WERI-Rb-1 (cell line): ENCODE measurements around the gene TMEM217.

Source experiments
- DNase-seq: peaks from one replicate; pipeline ENCODE4 v3.0.0-alpha.2; 2020
- H3K27ac ChIP-seq: fragments of 250-450 bp; sonication (Bioruptor Pico); 2 replicates; pipeline ENCODE4 v1.5.1; 2020; ENCODE audit warnings: mild to moderate bottlenecking, moderate library complexity
- H3K27me3 ChIP-seq: fragments of 250-450 bp; sonication (Bioruptor Pico); 2 replicates; pipeline ENCODE4 v1.5.1; 2021; ENCODE audit warnings: mild to moderate bottlenecking, low read depth, moderate library complexity; ENCODE audit not compliant: insufficient read depth, severe bottlenecking
- H3K36me3 ChIP-seq: fragments of 250-450 bp; sonication (Bioruptor Pico); 2 replicates; pipeline ENCODE4 v1.5.1; 2020; ENCODE audit warnings: mild to moderate bottlenecking, moderate library complexity
- H3K4me3 ChIP-seq: 2 replicates; pipeline ENCODE4 v1.5.1; 2011; ENCODE audit warnings: low read depth, mild to moderate bottlenecking, control low read depth, low read length
- H3K9me3 ChIP-seq: fragments of 250-450 bp; sonication (Bioruptor Pico); 2 replicates; pipeline ENCODE4 v1.5.1; 2021; ENCODE audit warnings: mild to moderate bottlenecking, moderate library complexity; ENCODE audit not compliant: severe bottlenecking
- TF ChIP-seq, protein P1 (sequence below): IDR thresholded peaks from 2 replicates; pipeline ENCODE4 v1.5.1; 2011; ENCODE audit warnings: low read depth, mild to moderate bottlenecking, control low read depth, inconsistent platforms, low read length

Gene TMEM217

DNA sequence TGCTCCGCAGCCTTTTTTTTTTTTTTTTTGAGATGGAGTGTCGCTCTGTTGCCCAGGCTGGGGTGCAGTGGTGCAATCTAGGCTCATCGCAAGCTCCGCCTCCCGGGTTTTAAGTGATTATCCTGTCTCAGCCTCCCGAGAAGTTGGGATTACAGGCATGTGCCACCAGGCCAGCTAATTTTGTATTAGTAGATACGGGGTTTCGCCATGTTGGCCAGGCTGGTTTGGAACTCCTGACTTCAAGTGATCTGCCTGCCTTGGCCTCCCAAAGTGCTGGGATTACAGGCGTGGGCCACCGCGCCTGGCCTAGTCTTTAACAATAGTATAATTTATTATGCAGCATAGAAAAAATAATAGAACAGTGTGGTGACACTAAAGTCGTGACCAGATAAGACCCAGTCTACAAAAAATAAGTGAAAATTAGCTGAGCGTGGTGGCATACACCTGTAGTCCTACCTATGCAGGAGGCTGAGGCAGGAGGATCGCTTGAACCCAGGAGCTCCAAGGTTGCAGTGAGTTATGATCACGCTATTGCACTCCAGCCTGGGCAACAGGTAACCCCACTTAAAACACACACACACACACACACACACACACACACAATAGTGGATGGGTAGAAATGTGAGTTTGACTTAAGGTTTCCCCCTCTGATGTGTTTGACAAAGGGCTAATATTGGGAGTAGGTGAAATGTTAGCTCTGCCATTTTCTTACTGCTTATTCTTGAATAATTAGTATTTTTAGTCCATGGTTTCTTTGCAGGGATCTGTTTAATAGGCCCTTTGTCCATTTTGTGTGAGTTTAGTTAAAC, 81.5 kb downstream of the TMEM217 start:
- H3K27me3 ChIP-seq = no peaks in the 10 kb centered on the region
- no peak overlapping the region for H3K27ac ChIP-seq
- peaks cover 29% of the 10 kb centered on the region for H3K36me3 ChIP-seq
- peak; percentile 88 for DNase-seq
- TF ChIP-seq, protein P1, sequence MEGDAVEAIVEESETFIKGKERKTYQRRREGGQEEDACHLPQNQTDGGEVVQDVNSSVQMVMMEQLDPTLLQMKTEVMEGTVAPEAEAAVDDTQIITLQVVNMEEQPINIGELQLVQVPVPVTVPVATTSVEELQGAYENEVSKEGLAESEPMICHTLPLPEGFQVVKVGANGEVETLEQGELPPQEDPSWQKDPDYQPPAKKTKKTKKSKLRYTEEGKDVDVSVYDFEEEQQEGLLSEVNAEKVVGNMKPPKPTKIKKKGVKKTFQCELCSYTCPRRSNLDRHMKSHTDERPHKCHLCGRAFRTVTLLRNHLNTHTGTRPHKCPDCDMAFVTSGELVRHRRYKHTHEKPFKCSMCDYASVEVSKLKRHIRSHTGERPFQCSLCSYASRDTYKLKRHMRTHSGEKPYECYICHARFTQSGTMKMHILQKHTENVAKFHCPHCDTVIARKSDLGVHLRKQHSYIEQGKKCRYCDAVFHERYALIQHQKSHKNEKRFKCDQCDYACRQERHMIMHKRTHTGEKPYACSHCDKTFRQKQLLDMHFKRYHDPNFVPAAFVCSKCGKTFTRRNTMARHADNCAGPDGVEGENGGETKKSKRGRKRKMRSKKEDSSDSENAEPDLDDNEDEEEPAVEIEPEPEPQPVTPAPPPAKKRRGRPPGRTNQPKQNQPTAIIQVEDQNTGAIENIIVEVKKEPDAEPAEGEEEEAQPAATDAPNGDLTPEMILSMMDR = no peak
- H3K4me3 ChIP-seq = no peak overlapping the region
- H3K9me3 ChIP-seq = no peaks in the 10 kb centered on the region

DNA sequence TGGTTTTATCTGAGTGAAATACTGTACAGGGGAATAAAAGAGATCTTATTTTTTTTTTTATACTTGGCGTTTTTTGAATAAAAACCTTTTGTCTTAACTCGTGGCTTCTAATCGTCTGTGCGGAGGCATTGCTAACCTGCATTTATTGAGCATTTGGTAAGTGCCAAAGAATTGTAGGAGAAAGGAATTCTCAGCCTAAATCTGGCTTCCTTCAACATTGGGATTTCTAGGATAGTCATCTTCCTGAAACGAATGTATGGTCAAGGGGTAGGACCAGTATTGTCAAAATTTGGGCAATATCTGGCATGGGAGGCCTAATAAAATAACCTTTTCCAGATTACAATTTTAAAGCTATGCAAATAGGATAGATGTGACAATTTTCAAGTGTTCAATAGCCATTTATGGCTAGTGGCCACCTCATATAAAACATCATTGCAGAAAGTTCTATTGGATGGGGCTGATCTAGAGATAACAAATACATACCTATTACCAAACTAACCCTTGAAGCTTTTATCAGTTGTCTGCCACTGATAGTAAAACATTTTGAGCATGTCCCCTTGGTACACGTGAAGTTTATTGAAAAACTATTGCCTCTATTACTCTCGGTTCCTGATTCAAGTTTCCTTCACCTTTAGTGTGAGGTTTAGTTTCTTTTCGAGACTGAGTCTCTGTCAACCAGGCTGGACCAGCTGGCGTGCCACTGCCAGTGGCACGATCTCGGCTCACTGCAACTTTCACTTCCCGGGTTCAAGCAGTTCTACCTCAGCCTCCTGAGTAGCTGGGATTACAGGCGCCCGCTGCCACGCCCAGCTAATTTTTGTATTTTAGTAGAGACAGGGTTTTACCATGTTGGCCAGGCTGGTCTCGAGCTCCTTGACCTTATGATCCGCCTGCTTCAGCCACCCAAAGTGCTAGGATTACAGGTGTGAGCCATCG, 82.3 kb downstream of the TMEM217 start:
- TF ChIP-seq, protein P1 = no peak
- H3K9me3 ChIP-seq = no peaks in the 10 kb centered on the region
- no peak for DNase-seq
- H3K36me3 ChIP-seq = peaks cover 33% of the 10 kb centered on the region
- H3K27ac ChIP-seq = no peak overlapping the region
- H3K4me3 ChIP-seq = no peak overlapping the region
- H3K27me3 ChIP-seq = no peaks in the 10 kb centered on the region

DNA sequence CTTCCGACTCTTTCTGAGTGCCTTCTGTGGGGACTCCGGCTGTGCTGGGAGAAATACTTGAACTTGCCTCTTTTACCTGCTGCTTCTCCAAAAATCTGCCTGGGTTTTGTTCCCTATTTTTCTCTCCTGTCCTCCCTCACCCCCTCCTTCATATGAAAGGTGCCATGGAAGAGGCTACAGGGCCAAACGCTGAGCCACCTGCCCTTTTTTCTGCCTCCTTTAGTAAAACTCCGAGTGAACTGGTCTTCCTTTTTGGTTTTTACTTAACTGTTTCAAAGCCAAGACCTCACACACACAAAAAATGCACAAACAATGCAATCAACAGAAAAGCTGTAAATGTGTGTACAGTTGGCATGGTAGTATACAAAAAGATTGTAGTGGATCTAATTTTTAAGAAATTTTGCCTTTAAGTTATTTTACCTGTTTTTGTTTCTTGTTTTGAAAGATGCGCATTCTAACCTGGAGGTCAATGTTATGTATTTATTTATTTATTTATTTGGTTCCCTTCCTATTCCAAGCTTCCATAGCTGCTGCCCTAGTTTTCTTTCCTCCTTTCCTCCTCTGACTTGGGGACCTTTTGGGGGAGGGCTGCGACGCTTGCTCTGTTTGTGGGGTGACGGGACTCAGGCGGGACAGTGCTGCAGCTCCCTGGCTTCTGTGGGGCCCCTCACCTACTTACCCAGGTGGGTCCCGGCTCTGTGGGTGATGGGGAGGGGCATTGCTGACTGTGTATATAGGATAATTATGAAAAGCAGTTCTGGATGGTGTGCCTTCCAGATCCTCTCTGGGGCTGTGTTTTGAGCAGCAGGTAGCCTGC, 83.2 kb downstream of the TMEM217 start:
- Histone ChIP-seq H3K4me3 (no peak overlapping the region), H3K36me3 (peaks cover 33% of the 10 kb centered on the region), H3K9me3 (no peaks in the 10 kb centered on the region), H3K27me3 (no peaks in the 10 kb centered on the region), H3K27ac (no peak overlapping the region)
- TF ChIP-seq, protein P1 = no peak
- DNase-seq = no peak

DNA sequence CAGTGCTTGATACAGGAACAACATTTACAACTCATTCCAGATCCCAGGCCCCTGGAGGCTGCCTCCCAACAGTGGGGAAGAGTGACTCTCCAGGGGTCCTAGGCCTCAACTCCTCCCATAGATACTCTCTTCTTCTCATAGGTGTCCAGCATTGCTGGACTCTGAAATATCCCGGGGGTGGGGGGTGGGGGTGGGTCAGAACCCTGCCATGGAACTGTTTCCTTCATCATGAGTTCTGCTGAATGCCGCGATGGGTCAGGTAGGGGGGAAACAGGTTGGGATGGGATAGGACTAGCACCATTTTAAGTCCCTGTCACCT, 83.8 kb downstream of the TMEM217 start:
- Histone ChIP-seq H3K36me3 (peaks cover 33% of the 10 kb centered on the region), H3K4me3 (no peak overlapping the region), H3K9me3 (no peaks in the 10 kb centered on the region), H3K27me3 (no peaks in the 10 kb centered on the region), H3K27ac (no peak overlapping the region)
- DNase-seq = no peak
- TF ChIP-seq, protein P1 = no peak

DNA sequence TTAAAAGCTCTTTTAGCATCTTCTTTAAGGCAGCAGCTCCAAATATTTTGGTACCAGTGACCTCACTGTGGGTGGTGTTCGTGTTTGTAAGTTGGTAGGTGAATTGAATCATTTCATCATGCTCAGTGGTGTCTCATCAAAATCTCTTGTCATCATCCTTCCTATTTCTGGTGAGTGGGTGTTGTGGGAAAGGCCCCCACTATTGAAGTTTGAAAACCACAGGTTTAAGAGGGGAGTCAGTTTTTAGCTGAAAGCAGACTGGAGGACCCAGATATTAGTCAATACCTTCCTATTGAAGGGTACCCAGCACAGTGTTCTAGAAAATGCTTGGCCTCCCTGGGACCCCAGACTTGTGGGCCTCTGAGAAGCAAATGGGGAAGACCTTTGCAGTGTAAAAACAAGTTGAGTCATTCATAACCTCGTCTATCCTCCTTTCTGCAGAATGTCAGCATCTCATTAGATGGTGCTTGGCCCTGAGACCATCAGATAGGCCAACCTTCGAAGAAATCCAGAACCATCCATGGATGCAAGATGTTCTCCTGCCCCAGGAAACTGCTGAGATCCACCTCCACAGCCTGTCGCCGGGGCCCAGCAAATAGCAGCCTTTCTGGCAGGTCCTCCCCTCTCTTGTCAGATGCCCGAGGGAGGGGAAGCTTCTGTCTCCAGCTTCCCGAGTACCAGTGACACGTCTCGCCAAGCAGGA, 84.3 kb downstream of the TMEM217 start:
- no peak for DNase-seq
- Histone ChIP-seq H3K4me3 (no peak overlapping the region), H3K9me3 (no peaks in the 10 kb centered on the region), H3K27me3 (no peaks in the 10 kb centered on the region), H3K27ac (no peak overlapping the region), H3K36me3 (peaks cover 33% of the 10 kb centered on the region)
- TF ChIP-seq, protein P1 = no peak
